ENCODE results near the gene RSBN1L.

The RSBN1L gene

GRCh38 chr7:77702968-77703472 is 6.8 kb downstream of the RSBN1L start:
- no peak for TF ChIP-seq FOXP2 (optimal IDR thresholded peaks at IDR 0.05; ENCODE audit: borderline replicate concordance, extremely low read depth, extremely low read length, insufficient read depth)
- TF ChIP-seq POLR2AphosphoS5 (IDR thresholded peaks at IDR 0.05; ENCODE audit: low read depth, low read length), result no peak
- no peak for TF ChIP-seq REST (IDR thresholded peaks at IDR 0.05; ENCODE audit: insufficient read depth in 1 of 2, low read depth in 2 of 2, low read length in 2 of 2)
- TF ChIP-seq TAF1 (IDR thresholded peaks at IDR 0.05; ENCODE audit: borderline replicate concordance, insufficient read depth, low read length), result no peak
- no peak for TF ChIP-seq SIN3A (IDR thresholded peaks at IDR 0.05; ENCODE audit: borderline replicate concordance, insufficient read depth, low read length)

DNA sequence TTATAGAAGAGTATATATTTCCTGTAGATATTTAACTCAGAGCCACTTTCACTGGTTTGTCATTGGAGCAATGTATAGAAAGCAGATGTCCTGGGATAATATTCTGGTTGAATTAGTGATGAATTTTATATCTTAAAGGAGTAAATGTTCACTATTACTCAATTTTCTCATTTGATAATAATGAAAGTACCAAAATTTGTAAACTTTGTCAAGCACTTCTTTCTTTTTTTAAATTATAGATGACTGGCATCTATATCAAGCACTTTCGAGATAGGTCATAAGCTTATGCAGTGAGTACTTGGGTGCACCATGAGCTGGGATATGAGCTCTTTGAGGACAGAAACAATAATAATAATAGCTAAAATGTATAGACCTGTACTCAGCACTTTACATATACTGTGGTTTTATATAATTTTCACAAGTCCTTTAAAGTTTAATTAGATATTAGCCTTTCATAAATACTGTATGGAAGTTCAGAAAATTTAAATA is 11.3 kb downstream of the RSBN1L start:
- TF ChIP-seq SIN3A (IDR thresholded peaks at IDR 0.05; ENCODE audit: borderline replicate concordance, insufficient read depth, low read length), result no peak

- TF ChIP-seq TAF1 (IDR thresholded peaks at IDR 0.05; ENCODE audit: borderline replicate concordance, insufficient read depth, low read length) (no peak), SIN3A (IDR thresholded peaks at IDR 0.05; ENCODE audit: borderline replicate concordance, insufficient read depth, low read length) (no peak)
Measured at GRCh38 chr7:77710067-77710466, 13.8 kb downstream of the RSBN1L start.

DNA sequence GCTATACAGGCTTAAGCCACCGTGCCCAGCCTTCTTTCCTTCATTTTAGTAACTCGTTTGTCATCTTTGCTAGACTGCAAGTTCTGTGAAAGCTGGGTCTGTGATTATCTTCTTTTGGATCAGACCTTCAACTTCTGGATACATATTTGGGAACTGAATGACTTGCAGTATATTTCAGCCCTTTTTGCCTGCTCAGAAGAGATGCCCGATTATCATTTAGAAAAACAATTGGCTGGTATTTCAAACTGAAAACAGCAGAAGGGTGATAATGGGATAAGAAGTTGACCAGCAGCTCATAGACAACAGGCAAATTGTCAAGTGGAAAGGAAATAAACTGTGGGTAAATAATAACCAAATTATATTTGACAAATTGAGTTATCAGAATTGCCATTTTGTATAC is 14.6 kb downstream of the RSBN1L start:
- TF ChIP-seq POLR2AphosphoS5 (IDR thresholded peaks at IDR 0.05; ENCODE audit: low read depth, low read length) (no peak), TAF1 (IDR thresholded peaks at IDR 0.05; ENCODE audit: borderline replicate concordance, insufficient read depth, low read length) (no peak), FOXP2 (optimal IDR thresholded peaks at IDR 0.05; ENCODE audit: borderline replicate concordance, extremely low read depth, extremely low read length, insufficient read depth) (no peak), SIN3A (IDR thresholded peaks at IDR 0.05; ENCODE audit: borderline replicate concordance, insufficient read depth, low read length) (no peak), REST (IDR thresholded peaks at IDR 0.05; ENCODE audit: insufficient read depth in 1 of 2, low read depth in 2 of 2, low read length in 2 of 2) (no peak)

GRCh38 chr7:77714195-77714594 is 17.9 kb downstream of the RSBN1L start:
- TF ChIP-seq FOXP2 (optimal IDR thresholded peaks at IDR 0.05; ENCODE audit: borderline replicate concordance, extremely low read depth, extremely low read length, insufficient read depth), result no peak
- TF ChIP-seq TAF1 (IDR thresholded peaks at IDR 0.05; ENCODE audit: borderline replicate concordance, insufficient read depth, low read length), result no peak
- no peak for TF ChIP-seq REST (IDR thresholded peaks at IDR 0.05; ENCODE audit: insufficient read depth in 1 of 2, low read depth in 2 of 2, low read length in 2 of 2)
- TF ChIP-seq SIN3A (IDR thresholded peaks at IDR 0.05; ENCODE audit: borderline replicate concordance, insufficient read depth, low read length), result no peak
- TF ChIP-seq POLR2AphosphoS5 (IDR thresholded peaks at IDR 0.05; ENCODE audit: low read depth, low read length), result no peak

DNA sequence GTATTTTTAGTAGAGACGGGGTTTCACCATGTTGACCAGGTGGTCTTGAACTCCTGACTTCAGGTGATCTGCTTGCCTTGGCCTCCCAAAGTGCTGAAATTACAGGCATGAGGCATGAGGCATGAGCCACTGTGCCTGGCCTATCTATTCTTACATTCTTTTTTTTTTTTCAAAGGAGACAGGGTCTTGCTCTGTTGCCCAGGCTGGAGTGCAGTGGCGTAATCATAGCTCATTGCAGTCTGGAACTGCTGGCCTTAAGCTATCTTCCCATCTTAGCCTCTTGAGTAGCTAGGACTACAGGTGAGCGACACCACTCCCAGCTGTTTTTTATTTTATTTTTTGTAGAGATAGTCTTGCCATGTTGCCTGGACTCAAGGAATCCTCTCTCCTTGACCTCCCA is 20.5 kb downstream of the RSBN1L start:
- TF ChIP-seq TAF1 (IDR thresholded peaks at IDR 0.05; ENCODE audit: borderline replicate concordance, insufficient read depth, low read length) (no peak), REST (IDR thresholded peaks at IDR 0.05; ENCODE audit: insufficient read depth in 1 of 2, low read depth in 2 of 2, low read length in 2 of 2) (no peak), SIN3A (IDR thresholded peaks at IDR 0.05; ENCODE audit: borderline replicate concordance, insufficient read depth, low read length) (no peak), POLR2AphosphoS5 (IDR thresholded peaks at IDR 0.05; ENCODE audit: low read depth, low read length) (no peak), FOXP2 (optimal IDR thresholded peaks at IDR 0.05; ENCODE audit: borderline replicate concordance, extremely low read depth, extremely low read length, insufficient read depth) (no peak)
